Measurements from ENCODE around the gene NXPH4. TPM values are rescaled to one million over a fixed set of nuclear protein-coding genes. Genes with fewer than 3 reads are reported as not detected.
A peak's percentile ranks its signal among the peaks of the same experiment; 100 is the strongest.

Gene NXPH4
- total RNA-seq, 1 donor: not detected

DNA sequence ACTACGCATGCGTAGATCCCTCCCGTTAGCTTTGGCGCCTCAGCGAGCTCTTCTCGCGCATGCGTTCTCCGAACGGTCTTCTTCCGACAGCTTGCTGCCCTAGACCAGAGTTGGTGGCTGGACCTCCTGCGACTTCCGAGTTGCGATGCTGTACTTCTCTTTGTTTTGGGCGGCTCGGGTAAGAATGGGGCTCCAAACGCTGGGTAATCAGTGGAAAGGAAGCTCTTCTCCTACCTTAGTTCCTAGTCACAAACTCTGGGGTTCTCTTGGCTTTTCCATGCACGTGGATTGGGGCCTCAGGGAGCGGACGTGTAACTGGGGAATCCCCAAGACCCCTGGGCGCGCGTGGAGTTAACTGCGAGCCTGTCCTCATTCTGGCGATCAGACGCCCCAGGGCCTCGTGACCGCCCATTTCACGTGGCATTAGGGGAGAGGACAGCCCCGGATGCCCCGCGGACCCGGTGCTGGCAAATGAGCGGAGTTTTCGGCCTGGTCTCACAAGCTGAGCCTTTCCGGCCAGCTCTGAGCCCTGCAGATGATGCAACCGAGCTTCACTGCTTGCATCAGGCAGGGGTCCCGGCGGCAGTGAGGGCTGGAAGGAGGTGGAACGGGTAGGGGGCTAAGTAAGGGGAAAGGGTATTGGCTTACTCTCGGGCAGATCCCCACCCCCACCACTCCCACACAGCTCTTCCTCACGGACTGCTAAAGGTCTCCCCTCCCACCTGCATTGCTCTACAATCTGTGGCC lies 13.2 kb downstream of the NXPH4 start, which contains the start of gene SHMT2:
TSS of gene SHMT2 (plus strand) at position 78 of the 747 bp plus-strand sequence. CDS start at position 146, 68 bp downstream.
- peak; percentile 79 to 94 (median 90) for DNase-seq (ENCODE audit: low read depth in 2 of 3, low spot score in 2 of 3)

GRCh38 chr12:57230381-57231155 lies 14.0 kb downstream of the NXPH4 start:
- no peak for DNase-seq (ENCODE audit: low read depth in 2 of 3, low spot score in 2 of 3)

DNA sequence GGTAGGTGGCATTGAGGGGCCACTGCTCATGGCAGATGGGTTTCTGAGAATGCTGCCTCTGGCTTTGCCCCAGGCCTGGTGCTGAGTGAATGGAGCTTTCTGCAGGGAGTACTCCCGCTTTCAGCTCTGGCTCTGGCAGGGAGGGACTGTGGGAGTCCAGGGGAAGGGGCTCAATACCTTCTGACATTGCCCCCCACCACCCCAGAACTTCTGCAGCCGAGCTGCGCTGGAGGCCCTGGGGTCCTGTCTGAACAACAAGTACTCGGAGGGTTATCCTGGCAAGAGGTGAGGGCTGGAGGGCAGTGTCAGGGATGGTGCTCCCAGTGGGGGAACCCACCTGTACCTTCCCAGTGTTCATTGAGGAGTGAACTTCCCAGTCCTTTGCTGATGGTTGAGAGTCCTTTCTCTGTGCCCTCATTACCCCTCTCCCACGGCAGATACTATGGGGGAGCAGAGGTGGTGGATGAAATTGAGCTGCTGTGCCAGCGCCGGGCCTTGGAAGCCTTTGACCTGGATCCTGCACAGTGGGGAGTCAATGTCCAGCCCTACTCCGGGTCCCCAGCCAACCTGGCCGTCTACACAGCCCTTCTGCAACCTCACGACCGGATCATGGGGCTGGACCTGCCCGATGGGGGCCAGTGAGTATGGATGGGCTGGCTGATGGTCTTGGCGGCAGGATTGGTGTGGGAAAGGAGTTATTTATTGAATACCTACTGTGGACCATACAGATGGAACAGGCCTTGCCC lies 14.9 kb downstream of the NXPH4 start:
- DNase-seq (ENCODE audit: low read depth in 2 of 3, low spot score in 2 of 3): no peak

DNA sequence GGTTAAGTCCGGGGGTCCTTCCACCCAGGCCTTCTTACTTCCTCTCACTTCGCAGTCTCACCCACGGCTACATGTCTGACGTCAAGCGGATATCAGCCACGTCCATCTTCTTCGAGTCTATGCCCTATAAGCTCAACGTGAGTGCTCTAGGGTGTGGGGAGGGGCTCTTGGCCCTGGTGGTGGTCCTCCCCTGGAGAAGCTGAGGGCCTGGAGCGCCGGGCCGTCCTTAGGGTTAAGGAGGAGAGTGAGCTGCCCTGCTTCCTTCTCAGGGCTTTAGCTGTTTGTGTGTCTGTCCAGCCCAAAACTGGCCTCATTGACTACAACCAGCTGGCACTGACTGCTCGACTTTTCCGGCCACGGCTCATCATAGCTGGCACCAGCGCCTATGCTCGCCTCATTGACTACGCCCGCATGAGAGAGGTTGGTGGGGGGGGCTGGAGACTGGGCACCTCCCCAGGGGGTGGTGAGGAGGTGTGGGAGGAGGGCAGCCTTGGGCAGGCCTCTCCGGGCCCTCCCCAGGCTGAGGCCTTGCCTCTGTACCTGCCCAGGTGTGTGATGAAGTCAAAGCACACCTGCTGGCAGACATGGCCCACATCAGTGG lies 15.7 kb downstream of the NXPH4 start:
- DNase-seq (ENCODE audit: low read depth in 2 of 3, low spot score in 2 of 3): no peak

DNA sequence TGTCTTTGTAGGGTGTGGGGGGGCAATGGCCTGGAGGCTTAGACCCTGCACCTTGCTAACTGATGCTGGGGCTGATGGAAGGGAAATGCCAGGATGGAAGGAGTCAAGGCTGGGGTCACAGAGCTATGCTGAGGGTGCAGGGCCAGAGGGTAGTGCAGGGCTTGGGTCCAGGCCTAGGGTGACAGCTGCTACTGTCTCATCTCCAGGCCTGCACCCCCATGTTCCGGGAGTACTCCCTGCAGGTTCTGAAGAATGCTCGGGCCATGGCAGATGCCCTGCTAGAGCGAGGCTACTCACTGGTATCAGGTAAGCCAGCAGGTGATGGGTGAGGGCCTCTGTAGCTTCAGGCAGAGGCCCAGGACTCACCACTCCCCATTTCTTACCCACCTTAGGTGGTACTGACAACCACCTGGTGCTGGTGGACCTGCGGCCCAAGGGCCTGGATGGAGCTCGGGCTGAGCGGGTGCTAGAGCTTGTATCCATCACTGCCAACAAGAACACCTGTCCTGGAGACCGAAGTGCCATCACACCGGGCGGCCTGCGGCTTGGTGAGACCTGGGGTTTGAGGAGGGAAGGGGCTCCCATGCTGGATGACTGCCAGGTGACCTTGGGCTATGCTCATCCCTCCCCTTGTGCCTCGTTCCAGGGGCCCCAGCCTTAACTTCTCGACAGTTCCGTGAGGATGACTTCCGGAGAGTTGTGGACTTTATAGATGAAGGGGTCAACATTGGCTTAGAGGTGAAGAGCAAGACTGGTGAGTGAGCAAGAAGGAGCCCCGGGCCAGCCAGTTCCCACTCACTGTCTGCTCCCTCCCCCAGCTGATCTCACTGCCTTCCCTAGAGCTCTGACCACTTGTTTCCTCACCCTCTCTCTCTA lies 17.0 kb downstream of the NXPH4 start:
- no peak for DNase-seq (ENCODE audit: low read depth in 2 of 3, low spot score in 2 of 3)

GRCh38 chr12:57234233-57234570 lies 17.6 kb downstream of the NXPH4 start:
- no peak for DNase-seq (ENCODE audit: low read depth in 2 of 3, low spot score in 2 of 3)

DNA sequence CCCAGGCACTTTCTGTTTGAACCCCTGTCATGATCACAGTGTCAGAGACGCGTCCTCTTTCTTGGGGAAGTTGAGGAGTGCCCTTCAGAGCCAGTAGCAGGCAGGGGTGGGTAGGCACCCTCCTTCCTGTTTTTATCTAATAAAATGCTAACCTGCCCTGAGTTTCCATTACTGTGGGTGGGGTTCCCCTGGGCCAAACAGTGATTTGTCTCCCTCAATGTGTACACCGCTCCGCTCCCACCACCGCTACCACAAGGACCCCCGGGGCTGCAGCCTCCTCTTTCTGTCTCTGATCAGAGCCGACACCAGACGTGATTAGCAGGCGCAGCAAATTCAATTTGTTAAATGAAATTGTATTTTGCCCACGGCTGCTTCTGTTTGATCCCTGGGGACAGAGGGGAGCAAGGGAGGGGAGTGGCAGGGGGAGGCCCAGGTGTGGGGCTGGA lies 18.0 kb downstream of the NXPH4 start:
- DNase-seq (ENCODE audit: low read depth in 2 of 3, low spot score in 2 of 3): no peak

DNA sequence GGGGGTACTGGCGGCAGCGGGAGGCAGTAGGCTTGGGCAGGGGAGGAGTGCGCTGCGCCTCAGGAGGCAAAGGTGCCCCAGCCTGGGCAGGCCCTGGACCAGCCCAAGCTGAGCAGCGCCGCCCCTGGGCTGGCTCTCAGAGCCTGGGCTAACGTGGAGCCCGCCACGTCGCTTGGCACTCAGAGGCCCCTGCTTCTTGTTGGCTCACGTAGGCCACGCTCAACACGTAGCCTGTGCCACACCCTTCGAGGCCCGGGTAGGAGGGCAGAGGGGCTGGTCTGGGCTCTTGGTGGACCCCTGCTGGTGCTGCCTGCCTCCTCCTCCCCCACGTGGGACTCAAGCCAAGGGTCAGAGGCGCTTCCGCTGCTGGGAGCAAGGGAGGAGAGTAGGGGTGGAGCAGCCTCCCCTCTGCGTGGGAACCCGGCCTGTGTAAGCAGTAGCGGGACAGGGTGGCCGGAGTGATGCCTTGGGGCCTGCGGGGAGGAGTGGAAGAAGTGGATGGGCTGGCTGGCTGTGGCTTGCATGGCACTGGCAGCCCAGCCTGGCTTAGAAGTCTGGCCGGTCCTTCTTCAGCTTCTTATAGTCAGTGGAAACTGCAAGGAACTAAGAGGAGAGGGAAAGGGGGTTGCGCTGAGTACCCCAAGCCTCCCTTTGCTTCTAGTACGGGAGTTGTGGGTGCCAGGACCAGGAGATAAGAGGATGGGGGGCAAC lies 18.6 kb downstream of the NXPH4 start:
- DNase-seq (ENCODE audit: low read depth in 2 of 3, low spot score in 2 of 3): no peak

GRCh38 chr12:57235728-57236131 lies 19.1 kb downstream of the NXPH4 start:
- no peak for DNase-seq (ENCODE audit: low read depth in 2 of 3, low spot score in 2 of 3)

DNA sequence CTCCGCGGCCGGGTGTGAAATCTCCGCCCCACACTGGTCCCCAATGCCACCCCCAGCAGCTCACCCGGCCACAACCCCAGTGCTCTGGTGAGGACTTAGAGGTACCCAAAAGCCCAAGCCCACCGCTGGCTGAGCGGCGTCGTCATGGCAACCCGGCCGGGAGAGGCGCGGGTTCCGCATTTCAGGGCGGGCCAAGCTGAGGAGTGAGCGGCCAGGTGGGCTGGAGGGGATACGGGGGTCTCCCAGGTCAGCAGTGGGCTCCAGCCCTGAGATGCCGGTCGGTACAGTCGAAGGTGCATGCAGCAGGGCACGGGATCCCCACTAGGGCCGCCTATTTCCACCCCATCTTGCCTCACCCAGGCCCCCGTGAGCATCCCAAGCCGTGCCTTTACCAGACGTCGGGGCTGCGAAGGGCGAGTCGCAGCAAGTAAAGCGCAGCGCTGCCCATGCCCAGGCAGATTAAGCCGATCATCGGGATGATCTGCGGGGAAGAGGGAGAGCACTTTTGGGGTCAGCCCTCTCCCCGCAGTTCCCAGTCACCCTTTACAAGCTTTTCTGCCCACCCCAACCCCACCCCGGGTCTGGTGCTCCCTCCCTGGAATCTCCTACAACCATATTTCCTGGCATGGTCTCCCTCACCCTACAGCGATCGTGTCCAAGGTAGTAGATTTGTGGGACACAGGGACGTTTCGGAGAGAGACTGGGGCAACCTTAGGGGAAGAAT lies 19.8 kb downstream of the NXPH4 start:
- peak in 1 of 3 donors; percentile 52 for DNase-seq (ENCODE audit: low read depth in 2 of 3, low spot score in 2 of 3)

- no peak for DNase-seq (ENCODE audit: low read depth in 2 of 3, low spot score in 2 of 3)
Measured at GRCh38 chr12:57236925-57237595, 20.5 kb downstream of the NXPH4 start.

DNA sequence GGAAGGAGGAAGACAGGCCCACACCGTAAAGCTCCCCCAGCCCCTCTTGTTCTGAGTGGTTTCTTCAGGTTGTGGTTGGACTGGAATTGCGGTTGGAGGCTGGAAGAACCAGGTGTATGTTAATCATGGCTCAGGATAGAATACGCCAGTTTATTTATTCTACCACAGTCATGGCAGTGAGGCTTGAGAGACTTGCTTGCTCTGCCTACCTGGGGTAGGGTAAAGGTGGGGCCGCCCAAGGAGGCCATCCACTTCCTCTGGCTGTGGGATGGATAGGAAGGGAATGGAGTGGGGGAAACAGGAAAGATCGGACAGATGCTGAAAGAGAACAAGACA lies 21.0 kb downstream of the NXPH4 start:
- DNase-seq (ENCODE audit: low read depth in 2 of 3, low spot score in 2 of 3): no peak

- DNase-seq (ENCODE audit: low read depth in 2 of 3, low spot score in 2 of 3): no peak
Measured at GRCh38 chr12:57237932-57238853, 21.6 kb downstream of the NXPH4 start.

GRCh38 chr12:57238854-57239554 lies 22.4 kb downstream of the NXPH4 start:
- peak; percentile 82 to 88 (median 87) for DNase-seq (ENCODE audit: low read depth in 2 of 3, low spot score in 2 of 3)

DNA sequence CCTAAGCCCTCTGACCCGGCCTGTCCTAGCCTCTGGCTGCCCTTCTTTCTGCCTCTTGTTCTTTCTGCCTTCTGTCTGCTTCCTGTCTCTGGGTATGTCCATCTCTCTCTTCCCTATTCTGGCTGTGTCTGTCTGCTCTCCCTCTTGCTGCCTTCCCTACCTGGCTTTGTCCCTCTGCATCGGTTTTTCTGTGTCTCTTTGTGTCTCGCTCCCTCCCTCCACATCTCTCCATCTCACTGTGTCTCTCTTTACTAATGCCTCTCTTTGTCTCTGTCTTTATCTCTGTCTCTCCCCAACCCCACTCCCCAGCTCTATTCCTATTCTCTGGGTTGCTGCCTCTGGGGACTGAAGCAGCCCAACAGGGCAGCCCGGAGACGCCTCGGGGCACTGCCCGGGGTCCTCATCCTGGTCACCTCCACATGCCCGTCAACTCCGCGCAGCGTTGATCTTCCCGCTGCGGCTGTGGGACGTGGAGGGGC lies 23.0 kb downstream of the NXPH4 start:
- DNase-seq (ENCODE audit: low read depth in 2 of 3, low spot score in 2 of 3): no peak
